DMS153 (cell line): ENCODE measurements around the gene KCNQ1OT1.
"Not testable (repeated sequence)": the region's sequence is repeated elsewhere in the genome, so short reads cannot be mapped to it uniquely, and the experiment has no call there.

ENCODE experiments used
- DNase-seq: peaks from one replicate; lab custom pipeline; 2025; lab: John Stamatoyannopoulos, UW

Gene KCNQ1OT1

DNA sequence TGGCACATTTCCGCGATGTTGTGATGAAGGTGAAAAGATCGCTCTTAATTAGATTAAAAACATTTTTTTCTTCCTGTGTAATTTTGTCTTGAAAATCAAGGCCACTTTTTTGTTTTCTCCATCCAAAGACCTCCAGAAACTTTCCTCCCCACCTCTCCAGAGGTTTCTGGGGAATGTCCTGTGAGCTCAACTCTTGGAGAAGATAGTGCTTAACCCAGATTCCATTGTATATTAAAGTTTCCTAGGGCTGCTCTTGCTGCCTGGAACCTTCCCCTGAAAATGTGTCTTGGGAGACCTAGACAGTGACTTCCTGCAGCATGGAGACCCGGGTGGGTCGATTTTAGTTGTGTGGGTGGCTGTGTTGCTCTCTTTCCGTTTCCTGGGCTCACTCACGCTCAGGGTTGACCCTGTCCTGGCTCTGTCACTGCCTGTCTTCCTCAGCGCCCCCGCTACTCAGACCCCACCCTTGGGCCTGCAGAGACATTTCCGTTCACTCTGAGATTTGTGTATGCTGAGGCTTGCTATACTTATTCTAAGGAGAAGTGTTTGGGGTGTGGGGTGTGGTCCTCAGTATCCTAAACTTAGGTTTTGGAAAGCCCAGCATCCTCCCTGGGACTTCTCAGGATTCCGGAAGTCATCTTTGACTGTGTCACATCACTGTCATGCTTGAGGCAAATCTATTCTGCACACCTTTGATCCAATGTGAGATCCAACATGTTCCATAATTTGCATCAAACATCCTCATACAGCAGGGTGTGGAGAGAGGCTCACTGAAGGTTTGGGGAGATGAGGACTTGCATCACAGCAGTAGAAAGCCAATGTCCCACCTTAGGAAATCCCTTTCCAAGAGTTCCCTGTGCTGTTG lies 47.2 kb downstream of the KCNQ1OT1 start:
- DNase-seq, result no peak

- DNase-seq, result no peak
These were observed 47.9 kb downstream of the KCNQ1OT1 start for GRCh38 chr11:2651826-2652271.

DNA sequence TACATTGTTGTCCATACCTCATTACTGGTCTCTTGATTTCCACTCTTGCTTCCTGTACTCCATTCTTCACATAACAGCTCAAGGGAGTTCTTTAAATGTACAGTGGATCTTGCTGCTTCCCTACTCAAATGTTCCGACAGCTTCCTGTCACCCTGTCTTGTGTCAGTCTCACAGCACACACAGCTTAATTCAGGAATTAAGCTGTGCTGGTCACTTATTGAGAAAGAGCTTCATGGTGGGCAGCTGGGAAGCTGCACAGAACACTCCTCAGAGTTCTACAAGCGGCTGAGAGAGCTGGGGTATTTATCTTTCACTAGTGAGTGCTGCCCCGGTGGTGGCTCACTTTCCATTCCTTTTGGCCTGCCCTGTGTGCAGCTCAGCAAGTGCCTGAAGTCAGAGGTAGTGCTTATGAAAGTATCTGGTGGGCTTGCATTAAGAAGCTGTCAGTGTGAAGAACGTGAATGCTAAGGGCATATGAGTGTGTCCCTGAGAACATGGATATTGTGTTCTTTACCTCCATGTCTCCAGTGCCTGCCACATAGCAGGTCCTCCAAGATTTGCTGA lies 48.7 kb downstream of the KCNQ1OT1 start:
- DNase-seq, result no peak

- DNase-seq, result no peak
These were observed 49.4 kb downstream of the KCNQ1OT1 start for GRCh38 chr11:2650343-2650867.

GRCh38 chr11:2649848-2650247 lies 49.9 kb downstream of the KCNQ1OT1 start:
- no peak for DNase-seq

DNA sequence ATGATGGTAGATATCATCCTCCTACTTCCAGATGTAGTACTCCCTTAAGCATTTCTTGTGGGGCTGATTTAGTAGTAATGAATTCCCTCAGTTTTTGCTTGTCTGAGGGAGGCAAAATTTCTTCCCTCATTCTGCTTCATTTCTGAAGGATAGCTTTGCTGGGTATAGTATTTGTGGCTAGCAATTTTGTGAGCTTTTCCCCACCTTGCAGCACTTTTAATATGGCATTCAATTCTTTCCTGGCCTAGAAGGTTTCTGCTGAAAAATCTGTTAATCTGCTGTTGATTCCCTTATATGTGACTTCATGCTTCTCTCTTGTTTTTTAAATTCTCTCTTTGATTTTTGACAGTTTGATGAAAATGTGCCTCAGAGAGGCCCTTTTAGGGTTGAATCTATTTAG lies 50.4 kb downstream of the KCNQ1OT1 start:
- no peak for DNase-seq

- no peak for DNase-seq
These were observed 51.8 kb downstream of the KCNQ1OT1 start for GRCh38 chr11:2647953-2648352.

GRCh38 chr11:2647167-2647566 lies 52.6 kb downstream of the KCNQ1OT1 start:
- no peak for DNase-seq

- no peak for DNase-seq
These were observed 54.0 kb downstream of the KCNQ1OT1 start for GRCh38 chr11:2645779-2646118.

- no peak for DNase-seq
These were observed 54.7 kb downstream of the KCNQ1OT1 start for GRCh38 chr11:2644844-2645778.

- no peak for DNase-seq
These were observed 56.0 kb downstream of the KCNQ1OT1 start for GRCh38 chr11:2643746-2644145.

- no peak for DNase-seq
These were observed 58.2 kb downstream of the KCNQ1OT1 start for GRCh38 chr11:2641623-2642022.

- DNase-seq, result not testable (repeated sequence)
These were observed 60.0 kb downstream of the KCNQ1OT1 start for GRCh38 chr11:2639763-2640162.

- DNase-seq, result no peak
These were observed 68.6 kb downstream of the KCNQ1OT1 start for GRCh38 chr11:2631161-2631560.

- DNase-seq, result no peak
These were observed 69.1 kb downstream of the KCNQ1OT1 start for GRCh38 chr11:2630679-2631078.

DNA sequence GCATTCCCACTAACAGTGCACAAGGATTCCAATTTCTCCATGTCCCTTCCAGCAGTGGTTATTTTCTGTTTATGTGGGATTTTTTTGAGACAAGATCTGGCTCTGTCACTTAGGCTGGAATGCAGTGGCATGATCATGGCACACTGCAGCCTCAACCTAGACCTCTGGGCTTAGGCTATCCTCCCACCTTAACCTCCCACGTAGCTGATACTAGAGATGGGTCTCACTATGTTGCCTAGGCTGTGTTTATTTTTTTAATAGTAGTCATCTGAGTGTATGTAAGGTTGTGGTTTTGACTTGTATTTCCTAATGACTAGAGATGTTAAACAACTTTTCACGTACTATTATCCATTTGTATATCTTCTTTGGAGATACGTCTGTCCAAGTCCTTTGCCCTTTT lies 74.6 kb downstream of the KCNQ1OT1 start:
- no peak for DNase-seq

- no peak for DNase-seq
These were observed 77.9 kb downstream of the KCNQ1OT1 start for GRCh38 chr11:2621894-2622293.

DNA sequence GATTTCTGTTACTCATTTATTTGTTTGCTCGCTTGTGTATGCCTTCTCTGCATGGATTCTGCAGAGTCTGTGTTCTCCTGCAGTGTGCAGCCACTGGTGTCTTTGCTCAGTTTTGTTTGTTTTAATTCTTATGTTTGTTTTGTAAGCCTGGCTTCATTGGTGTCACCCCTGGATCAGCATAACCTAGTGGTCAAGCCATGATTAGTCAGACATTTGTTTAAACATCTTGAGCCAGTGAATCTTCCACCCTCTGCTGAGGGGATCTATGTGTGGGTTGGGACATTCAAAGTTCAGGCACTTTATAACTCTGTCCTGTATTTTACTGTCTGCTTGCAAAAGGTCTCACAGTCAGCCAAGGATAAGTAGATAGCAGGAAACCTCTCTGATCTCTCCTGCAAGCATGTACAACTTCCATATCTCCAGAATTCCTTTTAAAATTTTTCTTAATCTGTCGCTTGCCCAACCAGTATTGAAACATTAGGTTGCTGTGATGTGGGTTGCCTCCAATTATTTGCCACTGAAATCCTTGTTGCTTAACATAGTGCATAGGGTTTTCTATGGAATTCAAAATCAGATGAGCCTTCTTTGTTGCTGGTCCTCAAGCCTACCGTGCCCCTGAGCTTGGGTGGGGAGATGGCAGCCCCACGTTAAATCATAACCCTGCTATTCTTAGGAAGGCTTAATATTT lies 86.8 kb downstream of the KCNQ1OT1 start:
- DNase-seq, result no peak

GRCh38 chr11:2609345-2609744 lies 90.4 kb downstream of the KCNQ1OT1 start:
- DNase-seq, result no peak

GRCh38 chr11:2599561-2600189 lies 100.1 kb downstream of the KCNQ1OT1 start:
- DNase-seq, result no peak

GRCh38 chr11:2595204-2595603 lies 104.6 kb downstream of the KCNQ1OT1 start:
- DNase-seq, result no peak
